HEK293 (cell line): ENCODE data around the gene DPF3.

Experiments used
- TRIM28 ChIP-seq: IDR thresholded peaks from 2 replicates; pipeline ENCODE4 v1.6.1; 2011; ENCODE audit warnings: low read length, control low read depth, borderline replicate concordance
- ZNF138 ChIP-seq: fragments of 450-650 bp; formaldehyde crosslinking; IDR thresholded peaks from 2 replicates; pipeline ENCODE4 v1.5.1; 2016; ENCODE audit warnings: missing biosample characterization, missing genetic modification characterization, borderline replicate concordance
- ZNF274 ChIP-seq, 2 experiments: fragments of 200-500 bp in 1 of 2; fragments of 450-650 bp in 1 of 2; sonication (Bioruptor generic) in 1 of 2; formaldehyde crosslinking in 1 of 2; IDR thresholded peaks; 2 replicates each; pipeline versions ENCODE4 v1.5.1 to v1.6.1; 2014 to 2016; ENCODE audit warnings: borderline replicate concordance in 1 of 2, inconsistent platforms in 1 of 2, low read length in 1 of 2, missing biosample characterization in 1 of 2, missing genetic modification characterization in 1 of 2
- ZNF311 ChIP-seq: fragments of 450-650 bp; formaldehyde crosslinking; IDR thresholded peaks from 2 replicates; pipeline ENCODE4 v1.5.1; 2017; ENCODE audit warnings: missing biosample characterization, missing genetic modification characterization, borderline replicate concordance
- TF ChIP-seq, protein P1 (sequence below): fragments of 450-650 bp; formaldehyde crosslinking; IDR thresholded peaks from 2 replicates; pipeline ENCODE4 v1.5.1; 2016; ENCODE audit warnings: missing biosample characterization, missing genetic modification characterization, borderline replicate concordance
- TF ChIP-seq, protein P2 (sequence below): fragments of 450-650 bp; formaldehyde crosslinking; IDR thresholded peaks from 2 replicates; pipeline ENCODE4 v1.5.1; 2016; ENCODE audit warnings: missing biosample characterization, missing genetic modification characterization

DNA sequence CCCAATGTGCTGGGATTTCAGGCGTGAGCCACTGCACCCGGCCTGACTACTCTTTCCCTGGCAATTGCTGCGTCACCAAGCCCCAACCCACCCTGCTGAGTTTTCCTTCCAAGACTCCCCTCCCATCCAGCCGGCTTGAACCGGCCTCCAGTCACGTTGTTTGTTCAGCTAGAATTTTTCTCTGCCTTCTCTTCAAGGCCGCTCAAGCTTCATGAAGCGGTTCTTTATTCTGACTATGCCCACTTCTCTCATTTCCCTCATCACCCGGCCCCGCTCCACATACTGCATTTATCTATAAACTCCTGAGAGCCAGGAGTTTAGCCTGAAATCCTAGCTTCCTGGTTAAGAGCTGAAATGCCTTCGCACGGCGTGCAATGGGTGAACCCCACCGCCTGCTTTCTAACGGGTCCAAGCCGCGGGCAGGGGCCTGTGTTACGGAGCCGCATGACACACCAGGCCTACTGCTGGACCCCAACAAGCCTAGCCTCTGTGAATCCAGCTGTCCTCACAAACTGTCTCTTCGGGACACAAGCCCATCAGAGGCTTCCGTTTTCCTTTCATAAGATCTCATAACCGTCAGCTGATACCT, 31.4 kb upstream of the DPF3 start:
- TF ChIP-seq ZNF138 (tag by site-specific recombination) (no peak), ZNF274 (IDR thresholded peaks at IDR 0.05; ENCODE audit: low read length) (no peak), ZNF274 (tag by site-specific recombination; IDR thresholded peaks at IDR 0.05; ENCODE audit: borderline replicate concordance) (no peak), ZNF311 (no peak), TRIM28 (no peak)
- TF ChIP-seq, protein P1, sequence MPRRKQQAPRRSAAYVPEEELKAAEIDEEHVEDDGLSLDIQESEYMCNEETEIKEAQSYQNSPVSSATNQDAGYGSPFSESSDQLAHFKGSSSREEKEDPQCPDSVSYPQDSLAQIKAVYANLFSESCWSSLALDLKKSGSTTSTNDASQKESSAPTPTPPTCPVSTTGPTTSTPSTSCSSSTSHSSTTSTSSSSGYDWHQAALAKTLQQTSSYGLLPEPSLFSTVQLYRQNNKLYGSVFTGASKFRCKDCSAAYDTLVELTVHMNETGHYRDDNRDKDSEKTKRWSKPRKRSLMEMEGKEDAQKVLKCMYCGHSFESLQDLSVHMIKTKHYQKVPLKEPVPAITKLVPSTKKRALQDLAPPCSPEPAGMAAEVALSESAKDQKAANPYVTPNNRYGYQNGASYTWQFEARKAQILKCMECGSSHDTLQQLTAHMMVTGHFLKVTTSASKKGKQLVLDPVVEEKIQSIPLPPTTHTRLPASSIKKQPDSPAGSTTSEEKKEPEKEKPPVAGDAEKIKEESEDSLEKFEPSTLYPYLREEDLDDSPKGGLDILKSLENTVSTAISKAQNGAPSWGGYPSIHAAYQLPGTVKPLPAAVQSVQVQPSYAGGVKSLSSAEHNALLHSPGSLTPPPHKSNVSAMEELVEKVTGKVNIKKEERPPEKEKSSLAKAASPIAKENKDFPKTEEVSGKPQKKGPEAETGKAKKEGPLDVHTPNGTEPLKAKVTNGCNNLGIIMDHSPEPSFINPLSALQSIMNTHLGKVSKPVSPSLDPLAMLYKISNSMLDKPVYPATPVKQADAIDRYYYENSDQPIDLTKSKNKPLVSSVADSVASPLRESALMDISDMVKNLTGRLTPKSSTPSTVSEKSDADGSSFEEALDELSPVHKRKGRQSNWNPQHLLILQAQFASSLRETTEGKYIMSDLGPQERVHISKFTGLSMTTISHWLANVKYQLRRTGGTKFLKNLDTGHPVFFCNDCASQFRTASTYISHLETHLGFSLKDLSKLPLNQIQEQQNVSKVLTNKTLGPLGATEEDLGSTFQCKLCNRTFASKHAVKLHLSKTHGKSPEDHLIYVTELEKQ = no peak
- TF ChIP-seq, protein P2, sequence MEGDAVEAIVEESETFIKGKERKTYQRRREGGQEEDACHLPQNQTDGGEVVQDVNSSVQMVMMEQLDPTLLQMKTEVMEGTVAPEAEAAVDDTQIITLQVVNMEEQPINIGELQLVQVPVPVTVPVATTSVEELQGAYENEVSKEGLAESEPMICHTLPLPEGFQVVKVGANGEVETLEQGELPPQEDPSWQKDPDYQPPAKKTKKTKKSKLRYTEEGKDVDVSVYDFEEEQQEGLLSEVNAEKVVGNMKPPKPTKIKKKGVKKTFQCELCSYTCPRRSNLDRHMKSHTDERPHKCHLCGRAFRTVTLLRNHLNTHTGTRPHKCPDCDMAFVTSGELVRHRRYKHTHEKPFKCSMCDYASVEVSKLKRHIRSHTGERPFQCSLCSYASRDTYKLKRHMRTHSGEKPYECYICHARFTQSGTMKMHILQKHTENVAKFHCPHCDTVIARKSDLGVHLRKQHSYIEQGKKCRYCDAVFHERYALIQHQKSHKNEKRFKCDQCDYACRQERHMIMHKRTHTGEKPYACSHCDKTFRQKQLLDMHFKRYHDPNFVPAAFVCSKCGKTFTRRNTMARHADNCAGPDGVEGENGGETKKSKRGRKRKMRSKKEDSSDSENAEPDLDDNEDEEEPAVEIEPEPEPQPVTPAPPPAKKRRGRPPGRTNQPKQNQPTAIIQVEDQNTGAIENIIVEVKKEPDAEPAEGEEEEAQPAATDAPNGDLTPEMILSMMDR (tag by site-specific recombination) = no peak
